Fibroblast of skin of abdomen (primary cell): ENCODE results near the gene IL17RE. TPM values are rescaled to one million over a fixed set of nuclear protein-coding genes. Genes with fewer than 3 reads are reported as not detected.
"Not testable (repeated sequence)": the region's sequence is repeated elsewhere in the genome, so short reads cannot be mapped to it uniquely, and the experiment has no call there.

Experiments
- DNase-seq: peaks from one replicate; pipeline ENCODE4 v3.0.0-alpha.2; 2013
- polyA plus RNA-seq, 2 experiments: library from polyadenylated mRNA; unstranded; fragments of 120-200 nt; gene quantifications; one replicate each; pipeline ENCODE4 v1.2.1, GENCODE V29; 2013; ENCODE audit not compliant: insufficient read length in 2 of 2

The IL17RE gene
- 2.1 TPM for polyA plus RNA-seq (2013, experiment 1 of 2; ENCODE audit: insufficient read length)
- 2.1 TPM for polyA plus RNA-seq (2013, experiment 2 of 2; ENCODE audit: insufficient read length)

GRCh38 chr3:9902372-9903237 lies at the start of gene IL17RE:
IL17RE (plus strand) TSS chr3:9902848; CDS start chr3:9902933, 85 bp downstream.
- DNase-seq = no peak

GRCh38 chr3:9854291-9854940 lies 48.2 kb upstream of the IL17RE start:
- DNase-seq = not testable (repeated sequence)

- DNase-seq = no peak
Measured at GRCh38 chr3:9855594-9855993, 47.1 kb upstream of the IL17RE start.

GRCh38 chr3:9859530-9860025 lies 43.1 kb upstream of the IL17RE start:
- DNase-seq = no peak

GRCh38 chr3:9861201-9861600 lies 41.4 kb upstream of the IL17RE start:
- no peak for DNase-seq

- no peak for DNase-seq
Measured at GRCh38 chr3:9861626-9862130, 41.0 kb upstream of the IL17RE start.

GRCh38 chr3:9862391-9863057 lies 40.1 kb upstream of the IL17RE start:
- peak; percentile 41 for DNase-seq

GRCh38 chr3:9863058-9863772 lies 39.4 kb upstream of the IL17RE start:
- DNase-seq = no peak

- peak; percentile 85 for DNase-seq
Measured at GRCh38 chr3:9864200-9864927, 38.3 kb upstream of the IL17RE start.

GRCh38 chr3:9865125-9865637 lies 37.5 kb upstream of the IL17RE start:
- not testable (repeated sequence) for DNase-seq

GRCh38 chr3:9866639-9867038 lies 36.0 kb upstream of the IL17RE start:
- peak; percentile 65 for DNase-seq

GRCh38 chr3:9867106-9867505 lies 35.5 kb upstream of the IL17RE start:
- DNase-seq = no peak

- no peak for DNase-seq
Measured at GRCh38 chr3:9869955-9870354, 32.7 kb upstream of the IL17RE start.

GRCh38 chr3:9870978-9871377 lies 31.7 kb upstream of the IL17RE start:
- DNase-seq = peak; percentile 81

GRCh38 chr3:9872067-9872466 lies 30.6 kb upstream of the IL17RE start:
- DNase-seq = not testable (repeated sequence)

- DNase-seq = no peak
Measured at GRCh38 chr3:9875448-9875847, 27.2 kb upstream of the IL17RE start.

GRCh38 chr3:9876255-9876654 lies 26.4 kb upstream of the IL17RE start:
- not testable (repeated sequence) for DNase-seq

GRCh38 chr3:9876991-9877390 lies 25.7 kb upstream of the IL17RE start:
- no peak for DNase-seq

GRCh38 chr3:9878700-9879099 lies 23.9 kb upstream of the IL17RE start:
- DNase-seq = no peak

GRCh38 chr3:9879830-9880549 lies 22.7 kb upstream of the IL17RE start, which contains the start of gene CIDEC:
CIDEC (minus strand) TSS chr3:9880253; CDS start chr3:9878486, 1,767 bp downstream.
- DNase-seq = no peak
